Gastroesophageal sphincter (tissue), 4 donors: ENCODE data around the gene STK24. TPM values are rescaled to one million over a fixed set of nuclear protein-coding genes. Genes with fewer than 3 reads are reported as not detected.

Experiments
- ATAC-seq: fragments of 150-250 bp; one replicate; pipeline ENCODE4 v1.9.1; 2016; ENCODE audit warnings: mild to moderate bottlenecking, moderate library complexity
- H3K27ac ChIP-seq, 4 donors: fragments of 200-600 bp; sonication (generic) in 3 of 4; 1 replicate in 3 of 4; 2 replicates in 1 of 4; pipeline ENCODE4 v1.5.1; 2016 to 2019
- H3K27me3 ChIP-seq: fragments of 200-600 bp; sonication (generic); one replicate; pipeline ENCODE4 v1.5.1; 2019
- H3K36me3 ChIP-seq, 2 donors: fragments of 200-600 bp; sonication (generic); one replicate each; pipeline ENCODE4 v1.5.1; 2019; ENCODE audit warnings: control low read depth in 1 of 2
- H3K4me1 ChIP-seq, 3 donors: fragments of 200-600 bp; sonication (generic); 1 replicate in 2 of 3; 2 replicates in 1 of 3; pipeline ENCODE4 v1.5.1; 2016 to 2019; ENCODE audit warnings: control low read depth in 2 of 3
- H3K4me3 ChIP-seq, 2 donors: fragments of 200-600 bp; sonication (generic); one replicate each; pipeline ENCODE4 v1.5.1; 2019; ENCODE audit warnings: mild to moderate bottlenecking in 1 of 2, moderate library complexity in 1 of 2
- H3K9me3 ChIP-seq, 3 donors: fragments of 200-600 bp; sonication (generic); one replicate each; pipeline ENCODE4 v1.5.1; 2017 to 2019; ENCODE audit warnings: control low read depth in 2 of 3
- EP300 ChIP-seq: sonication (generic); formaldehyde crosslinking; IDR thresholded peaks from one replicate; pipeline ENCODE4 v1.6.1; 2017; ENCODE audit warnings: antibody characterized with exemption, mild to moderate bottlenecking
- POLR2A ChIP-seq, 2 donors: fragments of 450-650 bp; IDR thresholded peaks; one replicate each; pipeline ENCODE4 v1.6.1; 2017; ENCODE audit warnings: antibody characterized with exemption in 2 of 2, mild to moderate bottlenecking in 2 of 2, moderate library complexity in 1 of 2
- POLR2AphosphoS5 ChIP-seq: sonication (generic); formaldehyde crosslinking; IDR thresholded peaks from one replicate; pipeline ENCODE4 v1.6.1; 2017; ENCODE audit warnings: antibody characterized with exemption
- WGBS, 2 donors: methylation state at CpG; one replicate each; pipeline ENCODE4 v1.1.5; 2018; ENCODE audit warnings: low coverage in 1 of 2; 5-methylcytosine and 5-hydroxymethylcytosine counted together
- total RNA-seq, 4 donors: library from RNA; depleted of rRNA; stranded (reverse); fragments of >200 nt; gene quantifications; one replicate each; pipeline ENCODE4 v1.1.0, GENCODE V29; 2016
- TF ChIP-seq, protein P1 (sequence below), 4 experiments: fragments of 200-600 bp in 2 of 4; fragments of 450-650 bp in 2 of 4; sonication (generic) in 1 of 4; IDR thresholded peaks; one replicate each; pipeline ENCODE4 v1.5.1; 2017 to 2019; ENCODE audit warnings: antibody characterized with exemption in 4 of 4, mild to moderate bottlenecking in 2 of 4, moderate library complexity in 2 of 4

Gene STK24
- total RNA-seq, 4 donors from 2014 or later: 60.2 to 157 (median 102) TPM

DNA sequence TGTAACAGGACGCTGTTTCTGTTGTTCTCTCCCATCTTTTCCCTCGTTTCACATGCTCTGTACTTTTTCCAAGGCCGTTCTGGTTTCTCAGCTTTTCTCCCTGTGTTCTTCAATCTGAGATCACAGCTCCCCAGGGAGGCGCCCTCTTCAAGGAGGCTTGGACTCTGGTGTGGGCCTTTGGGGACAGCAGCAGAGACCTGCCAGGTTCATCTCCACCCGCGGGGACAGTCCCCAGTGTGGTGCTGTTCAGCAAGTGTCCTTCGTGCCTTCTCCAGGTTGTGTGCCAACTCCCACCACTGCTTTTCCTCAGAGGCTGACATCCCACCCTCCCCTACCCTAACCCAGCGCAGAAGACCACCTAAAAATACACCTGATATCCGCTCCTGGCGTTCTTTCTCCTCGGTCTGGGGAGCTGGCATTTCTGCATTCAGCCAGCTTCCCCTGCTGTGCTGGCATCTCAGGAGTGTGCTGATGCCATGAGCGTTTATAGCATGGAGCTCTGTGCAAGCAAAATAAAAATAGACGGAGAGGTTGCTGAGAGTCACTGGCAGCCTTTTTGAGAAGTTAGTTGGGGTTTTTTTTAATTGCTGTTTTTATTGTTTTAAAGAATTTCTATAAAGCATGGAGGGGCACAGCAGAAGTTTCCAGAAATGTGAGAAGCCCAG, 149.4 kb downstream of the STK24 start:
- H3K4me1 ChIP-seq: no peaks in the 10 kb centered on the region
- no peak for ATAC-seq
- 71 to 95% methylated on average over 7 of the region's 13 CpGs for WGBS, 2 donors

DNA sequence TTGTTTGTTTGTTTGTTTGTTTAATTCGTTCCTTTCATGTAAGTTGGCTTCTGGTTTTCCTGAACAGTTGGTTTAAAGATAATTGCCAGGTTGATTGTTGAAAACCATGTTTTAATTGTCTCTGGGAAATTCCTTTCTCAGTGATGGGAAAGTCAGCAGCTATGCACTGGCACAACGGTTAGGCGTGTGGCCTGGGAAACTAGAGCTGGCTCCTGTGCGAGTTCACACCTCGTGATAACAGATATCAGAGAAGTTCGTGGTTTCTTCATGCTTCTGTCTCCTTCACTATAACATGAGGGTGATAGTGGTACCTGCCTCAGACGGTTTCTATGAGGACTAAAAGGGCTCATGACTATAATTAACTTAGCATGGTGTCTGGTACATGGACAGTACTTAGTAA, 153.5 kb downstream of the STK24 start:
- Histone ChIP-seq H3K4me1 (no peaks in the 10 kb centered on the region), H3K36me3 (peaks cover 0 to 56% of the 10 kb centered on the region in 2 donors), H3K9me3 (no peaks in the 10 kb centered on the region), H3K27ac (no peak overlapping the region), H3K4me3 (no peak overlapping the region), H3K27me3 (no peaks in the 10 kb centered on the region)
- ATAC-seq: no peak
- 85% methylated on average over 7 of the region's 7 CpGs; no CpG with 5 or more reads in 1 of the 2 donors for WGBS, 2 donors
- no peak for TF ChIP-seq POLR2AphosphoS5
- TF ChIP-seq, protein P1, sequence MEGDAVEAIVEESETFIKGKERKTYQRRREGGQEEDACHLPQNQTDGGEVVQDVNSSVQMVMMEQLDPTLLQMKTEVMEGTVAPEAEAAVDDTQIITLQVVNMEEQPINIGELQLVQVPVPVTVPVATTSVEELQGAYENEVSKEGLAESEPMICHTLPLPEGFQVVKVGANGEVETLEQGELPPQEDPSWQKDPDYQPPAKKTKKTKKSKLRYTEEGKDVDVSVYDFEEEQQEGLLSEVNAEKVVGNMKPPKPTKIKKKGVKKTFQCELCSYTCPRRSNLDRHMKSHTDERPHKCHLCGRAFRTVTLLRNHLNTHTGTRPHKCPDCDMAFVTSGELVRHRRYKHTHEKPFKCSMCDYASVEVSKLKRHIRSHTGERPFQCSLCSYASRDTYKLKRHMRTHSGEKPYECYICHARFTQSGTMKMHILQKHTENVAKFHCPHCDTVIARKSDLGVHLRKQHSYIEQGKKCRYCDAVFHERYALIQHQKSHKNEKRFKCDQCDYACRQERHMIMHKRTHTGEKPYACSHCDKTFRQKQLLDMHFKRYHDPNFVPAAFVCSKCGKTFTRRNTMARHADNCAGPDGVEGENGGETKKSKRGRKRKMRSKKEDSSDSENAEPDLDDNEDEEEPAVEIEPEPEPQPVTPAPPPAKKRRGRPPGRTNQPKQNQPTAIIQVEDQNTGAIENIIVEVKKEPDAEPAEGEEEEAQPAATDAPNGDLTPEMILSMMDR (IDR thresholded peaks at IDR 0.05): no peak
- no peak for TF ChIP-seq EP300
- TF ChIP-seq POLR2A (IDR thresholded peaks at IDR 0.05): no peak

More for the DNA sequence above, 149.4 kb downstream of the STK24 start:
- TF ChIP-seq POLR2A (IDR thresholded peaks at IDR 0.05) (no peak), EP300 (no peak), POLR2AphosphoS5 (no peak)
- TF ChIP-seq, protein P1 (IDR thresholded peaks at IDR 0.05): no peak
- H3K9me3 ChIP-seq: no peaks in the 10 kb centered on the region
- H3K27me3 ChIP-seq: no peaks in the 10 kb centered on the region
- peaks cover 0 to 48% of the 10 kb centered on the region in 2 donors for H3K36me3 ChIP-seq
- H3K27ac ChIP-seq: no peak overlapping the region
- H3K4me3 ChIP-seq: no peak overlapping the region

DNA sequence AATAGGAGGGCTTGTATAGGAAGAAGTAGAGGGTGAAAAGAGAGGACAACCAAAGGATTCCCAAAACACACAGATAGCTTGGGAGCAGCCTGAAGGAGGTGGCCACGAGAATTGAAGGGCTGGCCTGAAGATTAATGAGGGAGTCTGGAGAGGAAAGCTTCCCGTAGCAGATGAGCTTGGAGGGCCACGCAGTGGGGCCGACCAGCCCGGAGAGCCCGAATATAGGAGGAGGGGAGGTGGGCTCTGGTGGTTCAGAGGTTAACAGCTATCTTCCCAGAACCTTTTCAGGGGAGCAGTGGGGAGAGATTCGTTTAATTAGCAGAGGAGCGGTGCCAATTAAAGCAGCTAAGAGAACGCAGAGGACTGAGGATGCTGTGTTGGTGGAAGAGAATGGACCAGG, 154.9 kb downstream of the STK24 start:
- Histone ChIP-seq H3K27me3 (no peaks in the 10 kb centered on the region), H3K36me3 (peaks cover 0 to 50% of the 10 kb centered on the region in 2 donors), H3K4me3 (no peak overlapping the region), H3K4me1 (no peaks in the 10 kb centered on the region), H3K9me3 (no peaks in the 10 kb centered on the region), H3K27ac (no peak overlapping the region)
- TF ChIP-seq, protein P1 (IDR thresholded peaks at IDR 0.05): no peak
- no peak for TF ChIP-seq POLR2AphosphoS5
- TF ChIP-seq POLR2A (IDR thresholded peaks at IDR 0.05): no peak
- TF ChIP-seq EP300: no peak
- 79 to 88% methylated on average over 6 to 9 of the region's 9 CpGs for WGBS, 2 donors
- ATAC-seq: no peak

DNA sequence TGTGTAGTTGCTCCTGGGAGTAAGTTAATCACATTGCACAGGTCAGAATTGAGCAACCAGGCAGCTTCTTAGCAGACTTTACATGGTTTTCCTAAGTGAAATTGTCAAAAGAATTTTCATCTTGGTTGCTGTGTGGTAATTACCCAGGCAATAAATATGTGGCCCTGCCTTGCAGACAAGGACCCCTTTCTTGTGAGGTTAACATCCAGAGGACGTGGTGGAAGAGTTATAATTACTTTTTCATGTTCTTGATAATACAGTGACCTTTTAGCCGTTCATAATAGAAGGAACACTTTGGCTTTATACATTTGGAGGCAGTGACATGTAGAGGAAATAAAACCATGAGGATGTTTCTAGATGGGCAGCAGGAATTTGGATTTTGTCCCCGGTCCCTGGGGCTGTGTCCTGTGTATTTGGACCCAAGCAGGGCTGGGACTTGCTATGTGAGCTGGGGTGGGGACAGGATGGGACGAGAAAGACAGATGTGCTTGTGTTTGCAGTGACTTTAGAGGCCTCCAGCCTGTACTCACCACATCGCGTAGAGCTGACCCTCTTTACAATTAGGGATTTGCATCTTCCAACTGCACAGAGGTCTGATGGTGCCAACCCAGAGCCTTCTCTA, 156.2 kb downstream of the STK24 start:
- Histone ChIP-seq H3K36me3 (peaks cover 0 to 50% of the 10 kb centered on the region in 2 donors), H3K27me3 (no peaks in the 10 kb centered on the region), H3K4me3 (no peak overlapping the region), H3K4me1 (no peaks in the 10 kb centered on the region), H3K9me3 (no peaks in the 10 kb centered on the region), H3K27ac (no peak overlapping the region)
- TF ChIP-seq, protein P1 (IDR thresholded peaks at IDR 0.05): no peak
- no peak for TF ChIP-seq POLR2A (IDR thresholded peaks at IDR 0.05)
- TF ChIP-seq POLR2AphosphoS5: no peak
- TF ChIP-seq EP300: no peak
- WGBS, 2 donors: 83 to 90% methylated on average over 3 of the region's 6 CpGs
- ATAC-seq: no peak
